GM23338 (cell line): ENCODE measurements around the gene PHLDB2. TPM values are rescaled to one million over a fixed set of nuclear protein-coding genes. Genes with fewer than 3 reads are reported as not detected.

Experiments used
- ATAC-seq: fragments of 200-7000 bp; cut with Tn5 transposase; 3 replicates; pipeline ENCODE4 v1.9.1; 2020
- DNase-seq: peaks from one replicate; pipeline ENCODE4 v3.0.0-alpha.2; 2015; ENCODE audit warnings: low spot score
- H2AFZ ChIP-seq: fragments of 200-600 bp; sonication (generic); 2 replicates; pipeline ENCODE4 v1.8.0; 2016; ENCODE audit warnings: antibody characterized with exemption, mild to moderate bottlenecking, moderate library complexity
- H3F3A ChIP-seq: fragments of 200-600 bp; sonication (generic); replicated peaks from 2 replicates; pipeline ENCODE4 v1.8.0; 2017; ENCODE audit warnings: antibody characterized with exemption, mixed run types, low read depth
- H3K27ac ChIP-seq: fragments of 200-600 bp; sonication (generic); 2 replicates; pipeline ENCODE4 v1.6.1; 2016; ENCODE audit warnings: low read depth
- H3K27me3 ChIP-seq: fragments of 200-600 bp; sonication (generic); 2 replicates; pipeline ENCODE4 v1.8.0; 2016; ENCODE audit warnings: mild to moderate bottlenecking, mixed run types, moderate library complexity; ENCODE audit not compliant: insufficient read depth
- H3K36me3 ChIP-seq: fragments of 200-600 bp; sonication (generic); 2 replicates; pipeline ENCODE4 v1.8.0; 2016; ENCODE audit warnings: mild to moderate bottlenecking; ENCODE audit not compliant: insufficient read depth
- H3K4me1 ChIP-seq: fragments of 200-600 bp; sonication (generic); 2 replicates; pipeline ENCODE4 v1.8.0; 2016; ENCODE audit warnings: mild to moderate bottlenecking, moderate library complexity; ENCODE audit not compliant: insufficient read depth
- H3K4me2 ChIP-seq: fragments of 200-600 bp; sonication (generic); 2 replicates; pipeline ENCODE4 v1.7.1; 2017; ENCODE audit warnings: mixed run types
- H3K4me3 ChIP-seq: fragments of 200-600 bp; sonication (generic); 2 replicates; pipeline ENCODE4 v1.6.1; 2016; ENCODE audit warnings: mixed run types
- H3K79me2 ChIP-seq: fragments of 200-600 bp; sonication (generic); replicated peaks from 2 replicates; pipeline ENCODE4 v1.8.0; 2017; ENCODE audit warnings: mild to moderate bottlenecking; ENCODE audit not compliant: insufficient read depth
- H3K9me2 ChIP-seq: fragments of 200-600 bp; sonication (generic); 2 replicates; pipeline ENCODE4 v1.8.0; 2017; ENCODE audit not compliant: insufficient read depth
- H4K20me1 ChIP-seq: fragments of 200-600 bp; sonication (generic); replicated peaks from 2 replicates; pipeline ENCODE4 v1.8.0; 2017; ENCODE audit warnings: mild to moderate bottlenecking; ENCODE audit not compliant: insufficient read depth
- H3K27ac Mint-ChIP-seq: 2 replicates; pipeline ENCODE4 v1.8.0; 2020; ENCODE audit warnings: inconsistent platforms, mild to moderate bottlenecking, moderate library complexity, mixed read lengths
- H3K27me3 Mint-ChIP-seq: 3 replicates; pipeline ENCODE4 v1.8.0; 2022; ENCODE audit warnings: low read depth, mild to moderate bottlenecking, moderate library complexity, mixed read lengths, inconsistent platforms; ENCODE audit not compliant: insufficient read depth, poor library complexity
- H3K36me3 Mint-ChIP-seq: 3 replicates; pipeline ENCODE4 v1.8.0; 2021; ENCODE audit warnings: low read depth, mild to moderate bottlenecking, inconsistent platforms, moderate library complexity, mixed read lengths
- H3K4me1 Mint-ChIP-seq: 3 replicates; pipeline ENCODE4 v1.8.0; 2020; ENCODE audit warnings: mild to moderate bottlenecking, inconsistent platforms, mixed read lengths
- H3K4me3 Mint-ChIP-seq: 3 replicates; pipeline ENCODE4 v1.8.0; 2021; ENCODE audit warnings: moderate library complexity, mild to moderate bottlenecking, inconsistent platforms, mixed read lengths
- H3K9me3 Mint-ChIP-seq: 3 replicates; pipeline ENCODE4 v1.8.0; 2020; ENCODE audit warnings: moderate library complexity, mild to moderate bottlenecking, inconsistent platforms, mixed read lengths
- CREB1 ChIP-seq: fragments of 250-450 bp; sonication (Bioruptor Pico); IDR thresholded peaks from 2 replicates; pipeline ENCODE4 v1.5.0; 2020; ENCODE audit warnings: low read depth, mild to moderate bottlenecking, moderate library complexity
- CTCF ChIP-seq, 2 experiments: fragments of 200-600 bp in 1 of 2; sonication (generic) in 1 of 2; conservative IDR thresholded peaks; 2 replicates each; pipeline versions ENCODE4 v1.5.1 to v1.6.1; 2016 to 2017; ENCODE audit warnings: antibody characterized with exemption in 2 of 2, low read depth in 2 of 2, mild to moderate bottlenecking in 2 of 2, moderate library complexity in 1 of 2
- EZH2 ChIP-seq: fragments of 200-600 bp; sonication (generic); IDR thresholded peaks from one replicate; pipeline ENCODE4 v1.8.0; 2017; ENCODE audit warnings: antibody characterized with exemption, mild to moderate bottlenecking, low read depth; ENCODE audit not compliant: unreplicated experiment
- EZH2phosphoT487 ChIP-seq: fragments of 200-600 bp; sonication (generic); IDR thresholded peaks from one replicate; pipeline ENCODE4 v1.8.1; 2018; ENCODE audit warnings: antibody characterized with exemption; ENCODE audit not compliant: unreplicated experiment
- POLR2AphosphoS5 ChIP-seq: IDR thresholded peaks from 2 replicates; pipeline ENCODE4 v1.6.1; 2016; ENCODE audit warnings: antibody characterized with exemption, low read depth
- STAT1 ChIP-seq: IDR thresholded peaks from one replicate; pipeline ENCODE4 v1.6.1; 2016; ENCODE audit warnings: antibody characterized with exemption; ENCODE audit not compliant: unreplicated experiment
- ZNF114 ChIP-seq: fragments of 250-450 bp; sonication (Bioruptor Pico); IDR thresholded peaks from 2 replicates; pipeline ENCODE4 v1.5.0; 2020; ENCODE audit warnings: mild to moderate bottlenecking, moderate library complexity
- ZNF331 ChIP-seq: fragments of 250-450 bp; sonication (Bioruptor Pico); IDR thresholded peaks from 2 replicates; pipeline ENCODE4 v1.5.0; 2020; ENCODE audit warnings: low read depth, mild to moderate bottlenecking, moderate library complexity
- polyA plus RNA-seq: library from polyadenylated mRNA; unstranded; fragments of >200 nt; fragmentation: Nextera tagmentation; extraction: Ambion mirVana; gene quantifications from 2 replicates; pipeline ENCODE4 v1.2.1, GENCODE V29; 2016
- total RNA-seq: library from RNA; depleted of rRNA; stranded (reverse); fragments of >200 nt; shearing (Covaris generic); gene quantifications from 2 replicates; pipeline ENCODE4 v1.2.3, GENCODE V29; 2014
- TF ChIP-seq, protein P1 (sequence below): fragments of 250-450 bp; sonication (Bioruptor Pico); IDR thresholded peaks from 2 replicates; pipeline ENCODE4 v1.5.0; 2020; ENCODE audit warnings: mild to moderate bottlenecking, moderate library complexity
- TF ChIP-seq, protein P2 (sequence below): IDR thresholded peaks from one replicate; pipeline ENCODE4 v1.6.1; 2018; ENCODE audit warnings: antibody characterized with exemption; ENCODE audit not compliant: unreplicated experiment

Gene PHLDB2
- total and polyA plus RNA-seq, 2 experiments from 2014 or later: 19.5 to 33.7 TPM

DNA sequence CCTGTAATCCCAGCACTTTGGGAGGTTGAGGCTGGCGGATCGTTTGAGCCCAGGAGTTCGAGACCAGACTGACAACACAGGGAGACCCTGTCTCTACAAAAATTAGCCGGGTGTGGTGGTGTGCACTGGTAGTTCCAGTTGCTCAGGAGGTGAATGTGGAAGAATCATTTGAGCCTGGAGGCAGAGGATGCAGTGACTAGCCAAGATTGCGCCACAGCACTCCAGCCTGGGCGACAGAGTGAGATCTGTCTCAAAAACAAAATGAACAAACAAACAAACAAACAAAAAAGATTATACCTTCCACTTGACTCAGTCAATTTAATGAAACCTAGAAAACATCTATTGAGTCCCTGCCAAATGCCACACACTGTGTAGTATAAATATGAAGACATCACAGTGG is 30.5 kb upstream of the PHLDB2 start:
- no peak overlapping the region for H3K4me3 ChIP-seq
- 0 out of 2 replicates have a peak, but pooled peaks cover 3% of the 10 kb centered on the region for H3F3A ChIP-seq
- no peak for ATAC-seq
- no peak overlapping the region for H2AFZ ChIP-seq
- Mint-ChIP-seq H3K4me3 (no peak overlapping the region), H3K9me3 (no peaks in the 10 kb centered on the region; the same call in 2 of the 3 replicates), H3K4me1 (no peaks in the 10 kb centered on the region), H3K36me3 (no peaks in the 10 kb centered on the region), H3K27me3 (peaks cover 5% of the 10 kb centered on the region), H3K27ac (no peak overlapping the region)
- H3K4me1 ChIP-seq: no peaks in the 10 kb centered on the region
- DNase-seq: no peak
- no peaks in the 10 kb centered on the region for H3K36me3 ChIP-seq
- no peaks in the 10 kb centered on the region; the same call in 1 of the 2 replicates for H3K9me2 ChIP-seq
- no peak overlapping the region for H3K27ac ChIP-seq
- no peak for TF ChIP-seq CREB1
- TF ChIP-seq STAT1: no peak
- TF ChIP-seq CTCF (conservative IDR thresholded peaks at IDR 0.05; ENCODE audit: low read depth in 2 of 2): no peak
- no peak for TF ChIP-seq ZNF331
- no peak for TF ChIP-seq POLR2AphosphoS5
- no peak for TF ChIP-seq EZH2phosphoT487
- TF ChIP-seq, protein P1, sequence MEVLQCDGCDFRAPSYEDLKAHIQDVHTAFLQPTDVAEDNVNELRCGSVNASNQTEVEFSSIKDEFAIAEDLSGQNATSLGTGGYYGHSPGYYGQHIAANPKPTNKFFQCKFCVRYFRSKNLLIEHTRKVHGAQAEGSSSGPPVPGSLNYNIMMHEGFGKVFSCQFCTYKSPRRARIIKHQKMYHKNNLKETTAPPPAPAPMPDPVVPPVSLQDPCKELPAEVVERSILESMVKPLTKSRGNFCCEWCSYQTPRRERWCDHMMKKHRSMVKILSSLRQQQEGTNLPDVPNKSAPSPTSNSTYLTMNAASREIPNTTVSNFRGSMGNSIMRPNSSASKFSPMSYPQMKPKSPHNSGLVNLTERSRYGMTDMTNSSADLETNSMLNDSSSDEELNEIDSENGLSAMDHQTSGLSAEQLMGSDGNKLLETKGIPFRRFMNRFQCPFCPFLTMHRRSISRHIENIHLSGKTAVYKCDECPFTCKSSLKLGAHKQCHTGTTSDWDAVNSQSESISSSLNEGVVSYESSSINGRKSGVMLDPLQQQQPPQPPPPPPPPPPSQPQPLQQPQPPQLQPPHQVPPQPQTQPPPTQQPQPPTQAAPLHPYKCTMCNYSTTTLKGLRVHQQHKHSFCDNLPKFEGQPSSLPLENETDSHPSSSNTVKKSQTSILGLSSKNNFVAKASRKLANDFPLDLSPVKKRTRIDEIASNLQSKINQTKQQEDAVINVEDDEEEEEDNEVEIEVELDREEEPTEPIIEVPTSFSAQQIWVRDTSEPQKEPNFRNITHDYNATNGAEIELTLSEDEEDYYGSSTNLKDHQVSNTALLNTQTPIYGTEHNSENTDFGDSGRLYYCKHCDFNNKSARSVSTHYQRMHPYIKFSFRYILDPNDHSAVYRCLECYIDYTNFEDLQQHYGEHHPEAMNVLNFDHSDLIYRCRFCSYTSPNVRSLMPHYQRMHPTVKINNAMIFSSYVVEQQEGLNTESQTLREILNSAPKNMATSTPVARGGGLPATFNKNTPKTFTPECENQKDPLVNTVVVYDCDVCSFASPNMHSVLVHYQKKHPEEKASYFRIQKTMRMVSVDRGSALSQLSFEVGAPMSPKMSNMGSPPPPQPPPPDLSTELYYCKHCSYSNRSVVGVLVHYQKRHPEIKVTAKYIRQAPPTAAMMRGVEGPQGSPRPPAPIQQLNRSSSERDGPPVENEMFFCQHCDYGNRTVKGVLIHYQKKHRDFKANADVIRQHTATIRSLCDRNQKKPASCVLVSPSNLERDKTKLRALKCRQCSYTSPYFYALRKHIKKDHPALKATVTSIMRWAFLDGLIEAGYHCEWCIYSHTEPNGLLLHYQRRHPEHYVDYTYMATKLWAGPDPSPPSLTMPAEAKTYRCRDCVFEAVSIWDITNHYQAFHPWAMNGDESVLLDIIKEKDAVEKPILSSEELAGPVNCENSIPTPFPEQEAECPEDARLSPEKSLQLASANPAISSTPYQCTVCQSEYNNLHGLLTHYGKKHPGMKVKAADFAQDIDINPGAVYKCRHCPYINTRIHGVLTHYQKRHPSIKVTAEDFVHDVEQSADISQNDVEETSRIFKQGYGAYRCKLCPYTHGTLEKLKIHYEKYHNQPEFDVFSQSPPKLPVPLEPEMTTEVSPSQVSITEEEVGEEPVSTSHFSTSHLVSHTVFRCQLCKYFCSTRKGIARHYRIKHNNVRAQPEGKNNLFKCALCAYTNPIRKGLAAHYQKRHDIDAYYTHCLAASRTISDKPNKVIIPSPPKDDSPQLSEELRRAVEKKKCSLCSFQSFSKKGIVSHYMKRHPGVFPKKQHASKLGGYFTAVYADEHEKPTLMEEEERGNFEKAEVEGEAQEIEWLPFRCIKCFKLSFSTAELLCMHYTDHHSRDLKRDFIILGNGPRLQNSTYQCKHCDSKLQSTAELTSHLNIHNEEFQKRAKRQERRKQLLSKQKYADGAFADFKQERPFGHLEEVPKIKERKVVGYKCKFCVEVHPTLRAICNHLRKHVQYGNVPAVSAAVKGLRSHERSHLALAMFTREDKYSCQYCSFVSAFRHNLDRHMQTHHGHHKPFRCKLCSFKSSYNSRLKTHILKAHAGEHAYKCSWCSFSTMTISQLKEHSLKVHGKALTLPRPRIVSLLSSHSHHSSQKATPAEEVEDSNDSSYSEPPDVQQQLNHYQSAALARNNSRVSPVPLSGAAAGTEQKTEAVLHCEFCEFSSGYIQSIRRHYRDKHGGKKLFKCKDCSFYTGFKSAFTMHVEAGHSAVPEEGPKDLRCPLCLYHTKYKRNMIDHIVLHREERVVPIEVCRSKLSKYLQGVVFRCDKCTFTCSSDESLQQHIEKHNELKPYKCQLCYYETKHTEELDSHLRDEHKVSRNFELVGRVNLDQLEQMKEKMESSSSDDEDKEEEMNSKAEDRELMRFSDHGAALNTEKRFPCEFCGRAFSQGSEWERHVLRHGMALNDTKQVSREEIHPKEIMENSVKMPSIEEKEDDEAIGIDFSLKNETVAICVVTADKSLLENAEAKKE (CRISPR knock-in tag): no peak
- TF ChIP-seq ZNF114 (CRISPR knock-in tag): no peak
- TF ChIP-seq, protein P2, sequence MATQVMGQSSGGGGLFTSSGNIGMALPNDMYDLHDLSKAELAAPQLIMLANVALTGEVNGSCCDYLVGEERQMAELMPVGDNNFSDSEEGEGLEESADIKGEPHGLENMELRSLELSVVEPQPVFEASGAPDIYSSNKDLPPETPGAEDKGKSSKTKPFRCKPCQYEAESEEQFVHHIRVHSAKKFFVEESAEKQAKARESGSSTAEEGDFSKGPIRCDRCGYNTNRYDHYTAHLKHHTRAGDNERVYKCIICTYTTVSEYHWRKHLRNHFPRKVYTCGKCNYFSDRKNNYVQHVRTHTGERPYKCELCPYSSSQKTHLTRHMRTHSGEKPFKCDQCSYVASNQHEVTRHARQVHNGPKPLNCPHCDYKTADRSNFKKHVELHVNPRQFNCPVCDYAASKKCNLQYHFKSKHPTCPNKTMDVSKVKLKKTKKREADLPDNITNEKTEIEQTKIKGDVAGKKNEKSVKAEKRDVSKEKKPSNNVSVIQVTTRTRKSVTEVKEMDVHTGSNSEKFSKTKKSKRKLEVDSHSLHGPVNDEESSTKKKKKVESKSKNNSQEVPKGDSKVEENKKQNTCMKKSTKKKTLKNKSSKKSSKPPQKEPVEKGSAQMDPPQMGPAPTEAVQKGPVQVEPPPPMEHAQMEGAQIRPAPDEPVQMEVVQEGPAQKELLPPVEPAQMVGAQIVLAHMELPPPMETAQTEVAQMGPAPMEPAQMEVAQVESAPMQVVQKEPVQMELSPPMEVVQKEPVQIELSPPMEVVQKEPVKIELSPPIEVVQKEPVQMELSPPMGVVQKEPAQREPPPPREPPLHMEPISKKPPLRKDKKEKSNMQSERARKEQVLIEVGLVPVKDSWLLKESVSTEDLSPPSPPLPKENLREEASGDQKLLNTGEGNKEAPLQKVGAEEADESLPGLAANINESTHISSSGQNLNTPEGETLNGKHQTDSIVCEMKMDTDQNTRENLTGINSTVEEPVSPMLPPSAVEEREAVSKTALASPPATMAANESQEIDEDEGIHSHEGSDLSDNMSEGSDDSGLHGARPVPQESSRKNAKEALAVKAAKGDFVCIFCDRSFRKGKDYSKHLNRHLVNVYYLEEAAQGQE: no peak
- TF ChIP-seq EZH2: no peak
- no peaks in the 10 kb centered on the region for H3K79me2 ChIP-seq
- H4K20me1 ChIP-seq: no peaks in the 10 kb centered on the region
- no peaks in the 10 kb centered on the region for H3K27me3 ChIP-seq
- H3K4me2 ChIP-seq: no peak overlapping the region
